Neural cell (in vitro differentiated cells): ENCODE data around the gene INPP4B. TPM values are rescaled to one million over a fixed set of nuclear protein-coding genes. Genes with fewer than 3 reads are reported as not detected.

Source experiments
- H2AFZ ChIP-seq: fragments of 200-600, 300-800 bp; sonication (generic), shearing (Covaris generic); 2 replicates; pipeline ENCODE4 v1.6.0; 2014; ENCODE audit warnings: low read depth, mild to moderate bottlenecking, antibody characterized with exemption, low read length, moderate library complexity
- H3F3A ChIP-seq: fragments of 200-600 bp; shearing (Covaris generic); 2 replicates; pipeline ENCODE4 v1.6.1; 2016; ENCODE audit warnings: mild to moderate bottlenecking, moderate library complexity, mixed read lengths, antibody characterized with exemption, low read length; ENCODE audit not compliant: insufficient read depth, poor library complexity, severe bottlenecking
- H3K27ac ChIP-seq: fragments of 200-600, 300-800 bp; sonication (generic), shearing (Covaris generic); 2 replicates; pipeline ENCODE4 v1.5.1; 2014; ENCODE audit warnings: mild to moderate bottlenecking, low read length, moderate library complexity
- H3K27me3 ChIP-seq: fragments of 300-800, 200-600 bp; sonication (generic), shearing (Covaris generic); 2 replicates; pipeline ENCODE4 v1.6.0; 2014; ENCODE audit warnings: mild to moderate bottlenecking, low read depth, low read length, moderate library complexity; ENCODE audit not compliant: insufficient read depth
- H3K36me3 ChIP-seq: fragments of 300-800, 200-600 bp; sonication (generic), shearing (Covaris generic); 2 replicates; pipeline ENCODE4 v1.5.1; 2014; ENCODE audit warnings: mild to moderate bottlenecking, antibody characterized with exemption, low read length, moderate library complexity; ENCODE audit not compliant: insufficient read depth
- H3K4me2 ChIP-seq: fragments of 300-800, 200-600 bp; sonication (generic), shearing (Covaris generic); 2 replicates; pipeline ENCODE4 v1.6.0; 2014; ENCODE audit warnings: mild to moderate bottlenecking, low read length
- H3K4me3 ChIP-seq: fragments of 300-800, 200-600 bp; sonication (generic), shearing (Covaris generic); 2 replicates; pipeline ENCODE4 v1.5.1; 2014; ENCODE audit warnings: mild to moderate bottlenecking, low read length, moderate library complexity
- H3K79me2 ChIP-seq: fragments of 200-600 bp; shearing (Covaris generic); replicated peaks from 2 replicates; pipeline ENCODE4 v1.6.0; 2014; ENCODE audit warnings: mild to moderate bottlenecking, low read length, moderate library complexity; ENCODE audit not compliant: insufficient read depth
- H3K9ac ChIP-seq: fragments of 300-800, 200-600 bp; sonication (generic), shearing (Covaris generic); 2 replicates; pipeline ENCODE4 v1.6.1; 2016; ENCODE audit warnings: mild to moderate bottlenecking, low read length, mixed read lengths
- H3K9me2 ChIP-seq: fragments of 200-600 bp; shearing (Covaris generic); 2 replicates; pipeline ENCODE4 v1.6.1; 2016; ENCODE audit warnings: mild to moderate bottlenecking, low read length, mixed read lengths; ENCODE audit not compliant: insufficient read depth
- H3K9me3 ChIP-seq: fragments of 200-600, 300-800 bp; sonication (generic), shearing (Covaris generic); 2 replicates; pipeline ENCODE4 v1.6.1; 2016; ENCODE audit warnings: mild to moderate bottlenecking, mixed run types, low read length, moderate library complexity, mixed read lengths
- H4K20me1 ChIP-seq: fragments of 200-600 bp; shearing (Covaris generic); 2 replicates; pipeline ENCODE4 v1.6.1; 2016; ENCODE audit warnings: mild to moderate bottlenecking, mixed run types; ENCODE audit not compliant: insufficient read depth
- CTCF ChIP-seq: fragments of 450-650 bp; IDR thresholded peaks from 2 replicates; pipeline ENCODE4 v1.5.1; 2014; ENCODE audit warnings: antibody characterized with exemption, mild to moderate bottlenecking, moderate library complexity; ENCODE audit not compliant: poor library complexity, severe bottlenecking
- EZH2 ChIP-seq: fragments of 200-600, 300-800 bp; shearing (Covaris generic), sonication (generic); IDR thresholded peaks from 2 replicates; pipeline ENCODE4 v1.6.1; 2014; ENCODE audit warnings: antibody characterized with exemption, low read length, borderline replicate concordance, mild to moderate bottlenecking; ENCODE audit not compliant: insufficient read depth, poor library complexity, severe bottlenecking
- MXI1 ChIP-seq: fragments of 450-650 bp; conservative IDR thresholded peaks from 2 replicates; pipeline ENCODE4 v1.6.1; 2014; ENCODE audit warnings: antibody characterized with exemption, mild to moderate bottlenecking; ENCODE audit not compliant: poor library complexity, severe bottlenecking
- POLR2AphosphoS5 ChIP-seq: IDR thresholded peaks from 2 replicates; pipeline ENCODE4 v1.6.1; 2012
- RAD21 ChIP-seq: fragments of 450-650 bp; conservative IDR thresholded peaks from 2 replicates; pipeline ENCODE4 v1.6.1; 2014; ENCODE audit warnings: antibody characterized with exemption, mild to moderate bottlenecking, moderate library complexity
- REST ChIP-seq: IDR thresholded peaks from 2 replicates; pipeline ENCODE4 v1.6.1; 2012; ENCODE audit warnings: borderline replicate concordance
- SMC3 ChIP-seq: fragments of 450-650 bp; conservative IDR thresholded peaks from 2 replicates; pipeline ENCODE4 v1.6.1; 2014; ENCODE audit warnings: antibody characterized with exemption, mild to moderate bottlenecking, moderate library complexity; ENCODE audit not compliant: poor library complexity
- TAF1 ChIP-seq: IDR thresholded peaks from 2 replicates; pipeline ENCODE4 v1.6.1; 2012; ENCODE audit warnings: low read depth
- polyA plus RNA-seq: library from polyadenylated mRNA; depleted of rRNA; stranded (reverse); fragments of >200 nt; gene quantifications from 2 replicates; pipeline ENCODE4 v1.2.3, GENCODE V29; 2014

The INPP4B gene
- polyA plus RNA-seq, 1 donor from 2014 or later = 0.30 TPM

GRCh38 chr4:142516686-142517526, 329.2 kb downstream of the INPP4B start:
- TF ChIP-seq SMC3 = no peak
- TF ChIP-seq CTCF = no peak
- Histone ChIP-seq H3K36me3 (no peaks in the 10 kb centered on the region), H3K27ac (no peak overlapping the region), H4K20me1 (no peaks in the 10 kb centered on the region), H3K9me2 (no peaks in the 10 kb centered on the region), H3K4me2 (no peak overlapping the region), H3K9ac (no peak overlapping the region), H3K9me3 (no peaks in the 10 kb centered on the region), H3F3A (no peaks in the 10 kb centered on the region), H2AFZ (no peak overlapping the region), H3K79me2 (no peaks in the 10 kb centered on the region), H3K27me3 (no peaks in the 10 kb centered on the region), H3K4me3 (no peak overlapping the region)

GRCh38 chr4:142512161-142512560, 333.9 kb downstream of the INPP4B start:
- H3K27me3 ChIP-seq = no peaks in the 10 kb centered on the region
- no peaks in the 10 kb centered on the region for H3K9me2 ChIP-seq
- H3K4me3 ChIP-seq = no peak overlapping the region
- TF ChIP-seq CTCF (no peak), REST (no peak), POLR2AphosphoS5 (no peak), EZH2 (no peak), RAD21 (no peak), SMC3 (no peak), MXI1 (no peak), TAF1 (no peak)
- no peak overlapping the region for H3K4me2 ChIP-seq
- H3F3A ChIP-seq = no peaks in the 10 kb centered on the region
- H3K36me3 ChIP-seq = no peaks in the 10 kb centered on the region
- no peak overlapping the region for H2AFZ ChIP-seq
- H4K20me1 ChIP-seq = no peaks in the 10 kb centered on the region
- H3K9me3 ChIP-seq = no peaks in the 10 kb centered on the region
- no peak overlapping the region for H3K27ac ChIP-seq
- H3K9ac ChIP-seq = no peak overlapping the region
- no peaks in the 10 kb centered on the region for H3K79me2 ChIP-seq
